Stomach (tissue), 9 donors: Measurements from ENCODE around the gene SLC22A31. TPM values are rescaled to one million over a fixed set of nuclear protein-coding genes. Genes with fewer than 3 reads are reported as not detected.
"Not testable (repeated sequence)": the region's sequence is repeated elsewhere in the genome, so short reads cannot be mapped to it uniquely, and the experiment has no call there.

Experiments
- DNase-seq, 2 donors: peaks; one replicate each; pipeline versions ENCODE4 v3.0.0 to v3.0.0-alpha.2; 2013 to 2019
- H3K27ac ChIP-seq, 5 donors: fragments of 200-600 bp in 4 of 5; sonication (generic) in 4 of 5; one replicate each; pipeline ENCODE4 v1.5.1; 2013 to 2019; ENCODE audit warnings: mild to moderate bottlenecking in 1 of 5, moderate library complexity in 1 of 5
- H3K27me3 ChIP-seq, 3 donors: fragments of 200-600 bp; sonication (generic); one replicate each; pipeline ENCODE4 v1.5.1; 2017 to 2019; ENCODE audit warnings: mixed run types in 1 of 3
- H3K36me3 ChIP-seq, 4 donors: fragments of 200-600 bp; sonication (generic); 1 replicate in 3 of 4; 2 replicates in 1 of 4; pipeline ENCODE4 v1.5.1; 2016 to 2019
- H3K4me1 ChIP-seq, 4 donors: fragments of 200-600 bp; sonication (generic); one replicate each; pipeline ENCODE4 v1.5.1; 2016 to 2019
- H3K4me3 ChIP-seq, 4 donors: fragments of 200-600 bp; sonication (generic) in 3 of 4; one replicate each; pipeline ENCODE4 v1.5.1; 2016 to 2019; ENCODE audit warnings: mild to moderate bottlenecking in 1 of 4
- H3K9me3 ChIP-seq, 4 donors: fragments of 200-600 bp; sonication (generic); one replicate each; pipeline ENCODE4 v1.5.1; 2016 to 2019
- EP300 ChIP-seq: sonication (generic); formaldehyde crosslinking; IDR thresholded peaks from one replicate; pipeline ENCODE4 v1.6.1; 2017; ENCODE audit warnings: antibody characterized with exemption
- POLR2A ChIP-seq, 4 donors: fragments of 450-650 bp; IDR thresholded peaks; one replicate each; pipeline ENCODE4 v1.6.1; 2016; ENCODE audit warnings: antibody characterized with exemption in 4 of 4, control low read depth in 2 of 4, mild to moderate bottlenecking in 1 of 4, moderate library complexity in 1 of 4
- POLR2AphosphoS5 ChIP-seq, 3 donors: sonication (generic); formaldehyde crosslinking; IDR thresholded peaks; one replicate each; pipeline ENCODE4 v1.6.1; 2016; ENCODE audit warnings: antibody characterized with exemption in 3 of 3
- WGBS, 5 donors: extraction: QIAGEN DNeasy Blood & Tissue Kit in 3 of 5; methylation state at CpG; one replicate each; pipeline versions ENCODE4 v1.1.5 to v1.1.7; 2013 to 2018; 5-methylcytosine and 5-hydroxymethylcytosine counted together
- intact Hi-C: fragments of 100-400 bp; cut with DNase I; formaldehyde crosslinking; loops from one replicate; pipeline ENCODE4 v1.15.1; 2023; ENCODE audit warnings: low total_unique reads
- polyA plus RNA-seq, 3 donors: library from polyadenylated mRNA; stranded (reverse); fragments of 200-250 nt; gene quantifications; one replicate each; pipeline ENCODE4 v1.2.3, GENCODE V29; 2013
- total RNA-seq, 5 donors: library from RNA; depleted of rRNA; stranded (reverse); fragments of >200 nt; gene quantifications; one replicate each; pipeline versions ENCODE4 v1.1.0 to v1.2.3, GENCODE V29; 2014 to 2016
- TF ChIP-seq, protein P1 (sequence below), 7 experiments: fragments of 450-650 bp in 4 of 7; fragments of 200-600 bp in 3 of 7; sonication (generic) in 3 of 7; IDR thresholded peaks; one replicate each; pipeline ENCODE4 v1.5.1; 2016 to 2019; ENCODE audit warnings: antibody characterized with exemption in 7 of 7, control low read depth in 2 of 7, mild to moderate bottlenecking in 1 of 7
- donor health status: healthy with polysubstance abuse.
- donor health status: Bipolar disorder and iron deficiency.
- donor health status: healthy.

SLC22A31 gene
- total and polyA plus RNA-seq, 8 donors = 1.4 to 6.4 (median 2.8) TPM; not detected in 4

DNA sequence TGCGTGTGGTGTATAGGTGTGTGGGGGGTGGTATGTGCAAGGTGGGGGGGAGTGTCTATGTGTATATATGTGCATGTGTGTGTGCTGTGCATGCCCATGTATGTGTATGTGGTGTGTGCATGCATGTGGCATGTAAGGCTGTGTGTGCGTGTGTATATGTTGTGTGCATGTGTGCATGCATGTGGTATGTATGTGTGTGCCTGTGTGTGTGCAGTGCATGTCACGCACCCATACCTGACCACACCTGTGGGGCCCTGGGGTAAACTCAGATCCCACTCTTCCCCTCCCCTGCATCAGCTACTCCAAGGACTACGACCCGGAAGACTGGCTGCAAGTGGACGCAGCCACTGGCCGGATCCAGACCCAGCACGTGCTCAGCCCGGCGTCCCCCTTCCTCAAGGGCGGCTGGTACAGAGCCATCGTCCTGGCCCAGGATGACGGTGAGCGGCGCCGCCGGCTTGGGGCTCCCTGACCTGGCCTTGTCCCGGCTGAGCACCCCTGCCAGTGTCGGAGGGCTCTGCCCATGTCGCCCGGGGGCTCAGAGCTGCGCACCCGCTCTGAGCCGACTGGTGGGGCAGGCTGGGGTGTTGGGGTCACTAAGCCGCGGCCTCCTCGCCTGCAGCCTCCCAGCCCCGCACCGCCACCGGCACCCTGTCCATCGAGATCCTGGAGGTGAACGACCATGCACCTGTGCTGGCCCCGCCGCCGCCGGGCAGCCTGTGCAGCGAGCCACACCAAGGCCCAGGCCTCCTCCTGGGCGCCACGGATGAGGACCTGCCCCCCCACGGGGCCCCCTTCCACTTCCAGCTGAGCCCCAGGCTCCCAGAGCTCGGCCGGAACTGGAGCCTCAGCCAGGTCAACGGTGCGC lies 9.1 kb downstream of the SLC22A31 start:
- H3K27ac ChIP-seq = no peak overlapping the region
- 47 to 71% (median 60%) methylated on average over 23 to 44 of the region's 44 CpGs for WGBS, 5 donors
- DNase-seq = peak in 1 of 2 donors; percentile 28
- no peaks in the 10 kb centered on the region for H3K36me3 ChIP-seq
- no peaks in the 10 kb centered on the region for H3K9me3 ChIP-seq
- H3K4me3 ChIP-seq = peak overlapping the region in 2 of 4 donors; percentile 47 to 51
- peaks cover 9 to 19% (median 12%) of the 10 kb centered on the region in 4 donors for H3K4me1 ChIP-seq
- H3K27me3 ChIP-seq = peaks cover 0 to 44% (median 10%) of the 10 kb centered on the region in 3 donors
- TF ChIP-seq, protein P1, sequence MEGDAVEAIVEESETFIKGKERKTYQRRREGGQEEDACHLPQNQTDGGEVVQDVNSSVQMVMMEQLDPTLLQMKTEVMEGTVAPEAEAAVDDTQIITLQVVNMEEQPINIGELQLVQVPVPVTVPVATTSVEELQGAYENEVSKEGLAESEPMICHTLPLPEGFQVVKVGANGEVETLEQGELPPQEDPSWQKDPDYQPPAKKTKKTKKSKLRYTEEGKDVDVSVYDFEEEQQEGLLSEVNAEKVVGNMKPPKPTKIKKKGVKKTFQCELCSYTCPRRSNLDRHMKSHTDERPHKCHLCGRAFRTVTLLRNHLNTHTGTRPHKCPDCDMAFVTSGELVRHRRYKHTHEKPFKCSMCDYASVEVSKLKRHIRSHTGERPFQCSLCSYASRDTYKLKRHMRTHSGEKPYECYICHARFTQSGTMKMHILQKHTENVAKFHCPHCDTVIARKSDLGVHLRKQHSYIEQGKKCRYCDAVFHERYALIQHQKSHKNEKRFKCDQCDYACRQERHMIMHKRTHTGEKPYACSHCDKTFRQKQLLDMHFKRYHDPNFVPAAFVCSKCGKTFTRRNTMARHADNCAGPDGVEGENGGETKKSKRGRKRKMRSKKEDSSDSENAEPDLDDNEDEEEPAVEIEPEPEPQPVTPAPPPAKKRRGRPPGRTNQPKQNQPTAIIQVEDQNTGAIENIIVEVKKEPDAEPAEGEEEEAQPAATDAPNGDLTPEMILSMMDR (IDR thresholded peaks at IDR 0.05) = no peak
- TF ChIP-seq EP300 (no peak), POLR2AphosphoS5 (IDR thresholded peaks at IDR 0.05) (no peak), POLR2A (IDR thresholded peaks at IDR 0.05) (no peak)
- intact Hi-C loops = no loop called here

DNA sequence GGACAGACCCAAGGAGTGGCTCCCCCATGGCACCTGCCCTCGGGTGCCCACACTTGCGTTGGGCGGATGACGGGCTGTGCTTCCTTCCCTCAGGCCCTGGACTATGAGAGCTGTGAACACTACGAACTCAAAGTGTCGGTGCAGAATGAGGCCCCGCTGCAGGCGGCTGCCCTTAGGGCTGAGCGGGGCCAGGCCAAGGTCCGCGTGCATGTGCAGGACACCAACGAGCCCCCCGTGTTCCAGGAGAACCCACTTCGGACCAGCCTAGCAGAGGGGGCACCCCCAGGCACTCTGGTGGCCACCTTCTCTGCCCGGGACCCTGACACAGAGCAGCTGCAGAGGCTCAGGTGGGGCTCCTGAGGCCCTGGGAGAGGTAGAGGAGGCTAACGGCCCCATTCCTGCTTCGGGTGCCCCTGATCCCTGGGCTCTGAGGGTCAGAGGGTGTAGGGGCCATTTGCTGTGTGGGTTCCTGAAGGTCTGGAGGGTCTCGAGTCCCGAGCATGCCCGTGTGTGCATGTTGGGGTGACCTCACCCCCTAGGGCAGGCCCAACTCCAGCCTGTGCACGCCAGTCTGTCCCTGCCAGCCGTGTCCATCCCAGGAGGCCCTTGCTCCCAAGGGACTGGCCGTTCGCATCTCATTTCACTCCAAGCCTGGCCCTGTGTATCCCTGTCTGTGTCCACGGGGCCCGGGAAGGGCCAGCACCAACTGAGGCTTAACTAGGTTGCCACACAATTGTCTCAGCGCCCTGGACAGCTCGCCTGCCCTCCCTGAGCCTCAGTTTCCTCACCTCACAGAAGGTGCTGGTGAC lies 10.0 kb downstream of the SLC22A31 start:
- DNase-seq = peak in 1 of 2 donors; percentile 5
- Histone ChIP-seq H3K4me1 (peaks cover 9 to 19% (median 12%) of the 10 kb centered on the region in 4 donors), H3K27ac (no peak overlapping the region), H3K27me3 (peaks cover 0 to 45% (median 10%) of the 10 kb centered on the region in 3 donors), H3K4me3 (no peak overlapping the region), H3K36me3 (no peaks in the 10 kb centered on the region), H3K9me3 (no peaks in the 10 kb centered on the region)
- TF ChIP-seq POLR2A (IDR thresholded peaks at IDR 0.05) (no peak), EP300 (no peak), POLR2AphosphoS5 (IDR thresholded peaks at IDR 0.05) (no peak)
- TF ChIP-seq, protein P1 (IDR thresholded peaks at IDR 0.05) = no peak
- intact Hi-C loops = no loop called here
- WGBS, 5 donors = 55 to 68% (median 67%) methylated on average over 20 to 28 of the region's 28 CpGs

DNA sequence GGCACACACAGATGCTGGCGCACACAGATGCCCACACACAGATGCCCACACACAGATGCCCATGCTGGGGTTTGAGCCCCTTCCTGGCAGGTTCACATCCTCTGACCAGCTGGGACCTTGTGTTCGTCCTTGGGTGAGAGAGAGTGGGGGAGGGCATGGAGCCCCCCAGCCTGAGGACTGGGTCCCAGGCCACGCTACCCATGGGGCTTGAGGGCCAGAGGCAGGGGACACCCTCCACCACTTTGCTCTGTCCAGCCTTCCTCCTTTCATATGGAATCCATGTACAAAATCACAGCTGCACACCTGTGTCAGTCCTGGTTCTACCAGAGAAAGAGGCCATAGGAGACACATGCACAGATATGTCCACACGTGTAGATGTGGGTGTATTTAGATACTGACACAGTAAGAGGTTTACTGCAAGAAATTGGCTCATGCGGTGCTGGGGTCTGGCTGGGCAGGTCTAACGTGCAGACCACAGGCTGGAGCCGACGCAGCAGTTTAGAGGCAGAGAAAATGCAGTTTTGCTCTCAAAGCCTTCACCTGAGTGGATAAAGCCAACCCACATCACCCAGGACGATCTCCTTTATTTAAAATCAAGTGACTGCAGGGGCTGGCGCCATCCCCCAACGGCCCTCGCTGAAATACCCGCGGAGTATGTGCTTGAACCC lies 10.8 kb downstream of the SLC22A31 start:
- 57 to 69% (median 65%) methylated on average over 14 of the region's 14 CpGs for WGBS, 5 donors
- DNase-seq = peak in 1 of 2 donors; percentile 5

DNA sequence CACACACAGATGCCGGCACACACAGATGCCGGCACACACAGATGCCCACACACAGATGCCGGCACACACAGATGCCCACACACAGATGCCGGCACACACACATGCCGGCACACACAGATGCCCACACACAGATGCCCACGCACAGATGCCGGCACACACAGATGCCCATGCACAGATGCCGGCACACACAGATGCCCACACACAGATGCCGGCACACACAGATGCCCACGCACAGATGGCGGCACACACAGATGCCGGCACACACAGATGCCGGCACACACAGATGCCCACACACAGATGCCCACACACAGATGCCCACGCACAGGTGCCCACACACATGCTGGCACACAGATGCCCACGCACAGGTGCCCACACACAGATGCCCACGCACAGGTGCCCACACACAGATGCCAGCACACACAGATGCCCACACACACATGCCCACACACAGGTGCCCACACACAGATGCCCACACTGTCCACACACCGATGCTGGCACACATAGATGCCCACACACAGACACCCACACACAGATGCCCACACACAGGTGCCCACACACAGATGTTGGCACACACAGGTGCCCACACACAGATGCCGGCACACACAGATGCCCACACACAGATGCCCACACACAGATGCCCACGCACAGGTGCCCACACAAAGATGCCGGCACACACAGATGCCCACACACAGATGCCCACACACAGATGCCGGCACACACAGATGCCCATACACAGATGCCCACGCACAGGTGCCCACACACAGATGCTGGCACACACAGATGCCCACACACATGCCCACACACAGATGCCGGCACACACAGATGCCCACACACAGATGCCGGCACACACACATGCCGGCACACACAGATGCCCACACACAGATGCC lies 11.6 kb downstream of the SLC22A31 start:
- H3K27ac ChIP-seq, H3K4me3 ChIP-seq, intact Hi-C loops, H3K9me3 ChIP-seq, DNase-seq, H3K36me3 ChIP-seq: not testable (repeated sequence)
- WGBS, 5 donors = 88 to 95% (median 93%) methylated on average over 8 to 25 of the region's 25 CpGs
- Histone ChIP-seq H3K4me1 (peaks cover 9 to 19% (median 12%) of the 10 kb centered on the region in 4 donors), H3K27me3 (peaks cover 0 to 44% (median 10%) of the 10 kb centered on the region in 3 donors)

More for the DNA sequence above, 10.8 kb downstream of the SLC22A31 start:
- Histone ChIP-seq H3K9me3 (no peaks in the 10 kb centered on the region), H3K4me3 (no peak overlapping the region), H3K27ac (no peak overlapping the region), H3K27me3 (peaks cover 0 to 44% (median 10%) of the 10 kb centered on the region in 3 donors), H3K4me1 (peaks cover 9 to 19% (median 12%) of the 10 kb centered on the region in 4 donors), H3K36me3 (no peaks in the 10 kb centered on the region)
- TF ChIP-seq POLR2AphosphoS5 (IDR thresholded peaks at IDR 0.05) = no peak
- TF ChIP-seq POLR2A (IDR thresholded peaks at IDR 0.05) = no peak
- TF ChIP-seq, protein P1 (IDR thresholded peaks at IDR 0.05) = no peak
- TF ChIP-seq EP300 = no peak
- intact Hi-C loops = no loop called here
